C4-2B (cell line): ENCODE results near the gene SLN.

Experiments
- H3K27ac ChIP-seq: fragments of 450-650 bp; 2 replicates; pipeline ENCODE4 v1.5.1; 2017
- ZFX ChIP-seq: fragments of 450-650 bp; IDR thresholded peaks from 2 replicates; pipeline ENCODE4 v1.6.1; 2017
- TF ChIP-seq, protein P1 (sequence below): fragments of 450-650 bp; conservative IDR thresholded peaks from 2 replicates; pipeline ENCODE4 v1.5.1; 2017; ENCODE audit warnings: mild to moderate bottlenecking

The SLN gene

DNA sequence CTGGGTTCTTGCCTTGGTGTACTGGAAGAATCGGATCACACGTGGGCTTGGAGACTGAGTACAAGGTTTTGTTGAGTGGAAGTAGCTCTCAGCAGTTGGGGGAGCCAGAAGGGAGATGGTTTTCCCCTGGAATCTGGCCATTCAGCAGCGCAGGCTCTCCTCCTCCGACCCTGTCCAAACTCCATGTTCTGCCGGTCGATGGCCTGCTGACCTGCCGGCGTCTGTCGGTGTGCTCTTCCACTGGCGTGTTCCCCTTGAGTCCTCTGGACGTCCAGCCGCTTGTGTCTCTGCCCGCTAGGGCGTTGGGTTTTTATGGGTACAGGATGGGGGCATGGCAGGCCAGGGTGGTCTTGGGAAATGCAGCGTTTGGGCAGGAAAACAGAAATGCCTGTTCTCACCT is 38.5 kb upstream of the SLN start:
- H3K27ac ChIP-seq, result no peak overlapping the region
- TF ChIP-seq, protein P1, sequence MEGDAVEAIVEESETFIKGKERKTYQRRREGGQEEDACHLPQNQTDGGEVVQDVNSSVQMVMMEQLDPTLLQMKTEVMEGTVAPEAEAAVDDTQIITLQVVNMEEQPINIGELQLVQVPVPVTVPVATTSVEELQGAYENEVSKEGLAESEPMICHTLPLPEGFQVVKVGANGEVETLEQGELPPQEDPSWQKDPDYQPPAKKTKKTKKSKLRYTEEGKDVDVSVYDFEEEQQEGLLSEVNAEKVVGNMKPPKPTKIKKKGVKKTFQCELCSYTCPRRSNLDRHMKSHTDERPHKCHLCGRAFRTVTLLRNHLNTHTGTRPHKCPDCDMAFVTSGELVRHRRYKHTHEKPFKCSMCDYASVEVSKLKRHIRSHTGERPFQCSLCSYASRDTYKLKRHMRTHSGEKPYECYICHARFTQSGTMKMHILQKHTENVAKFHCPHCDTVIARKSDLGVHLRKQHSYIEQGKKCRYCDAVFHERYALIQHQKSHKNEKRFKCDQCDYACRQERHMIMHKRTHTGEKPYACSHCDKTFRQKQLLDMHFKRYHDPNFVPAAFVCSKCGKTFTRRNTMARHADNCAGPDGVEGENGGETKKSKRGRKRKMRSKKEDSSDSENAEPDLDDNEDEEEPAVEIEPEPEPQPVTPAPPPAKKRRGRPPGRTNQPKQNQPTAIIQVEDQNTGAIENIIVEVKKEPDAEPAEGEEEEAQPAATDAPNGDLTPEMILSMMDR, result no peak
- no peak for TF ChIP-seq ZFX

DNA sequence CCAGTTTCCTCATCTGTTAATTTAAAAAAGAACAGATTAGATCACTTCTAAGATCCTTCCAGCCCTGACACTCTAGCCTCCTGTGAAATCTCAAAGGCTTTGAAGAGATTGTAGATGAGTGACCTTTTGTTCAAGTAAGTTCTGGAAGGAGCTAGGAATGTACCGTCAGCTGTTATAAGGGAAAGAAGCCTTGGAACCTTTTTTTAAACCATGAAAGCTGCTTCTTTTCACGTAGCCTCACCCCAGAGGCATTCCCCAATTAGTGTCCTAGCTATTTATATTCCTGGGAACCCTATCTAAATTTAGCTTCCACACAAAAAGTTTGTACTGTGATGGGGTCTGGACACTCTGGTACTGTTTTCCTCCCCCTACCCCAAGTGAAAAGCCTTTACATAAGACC is 35.8 kb upstream of the SLN start:
- no peak overlapping the region for H3K27ac ChIP-seq
- TF ChIP-seq ZFX, result no peak

DNA sequence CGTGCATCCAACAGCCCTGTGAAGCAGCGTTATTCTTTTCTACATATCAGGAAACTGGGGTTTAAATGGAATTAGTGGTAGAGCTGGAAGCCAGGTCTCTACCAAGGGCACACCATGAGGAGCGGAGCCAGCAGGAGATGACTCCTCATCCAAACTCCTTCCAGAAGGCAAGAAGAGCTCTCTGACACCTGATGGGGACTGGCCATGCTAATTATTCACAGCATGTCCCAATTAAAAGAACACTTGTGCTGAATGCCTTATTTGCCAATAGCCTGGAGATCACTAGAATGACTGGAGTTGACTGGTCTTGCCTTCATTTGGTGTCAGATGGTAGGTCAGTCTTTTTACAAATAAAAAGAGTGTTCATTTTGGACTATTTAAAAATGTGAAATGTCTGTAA is 32.9 kb upstream of the SLN start:
- TF ChIP-seq, protein P1, result no peak
- no peak for TF ChIP-seq ZFX

DNA sequence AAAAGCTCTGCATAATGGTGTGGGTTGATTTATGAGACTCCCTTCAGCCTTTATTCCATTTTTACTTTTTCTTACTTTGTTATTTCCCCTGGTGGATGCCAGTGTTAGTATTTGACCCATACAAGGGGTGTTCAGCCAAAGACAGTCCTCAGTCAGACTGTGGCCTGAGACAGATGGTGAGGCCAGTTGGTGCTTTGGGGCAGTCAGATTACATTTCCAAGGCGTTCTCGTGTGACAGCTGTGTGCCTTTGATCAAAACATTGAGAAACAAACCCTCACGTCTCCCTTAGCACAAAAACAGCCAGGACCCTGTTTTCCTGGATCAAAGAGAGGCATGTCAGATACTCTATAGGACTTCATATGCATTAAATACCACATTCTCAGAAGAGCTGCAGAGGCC is 31.3 kb upstream of the SLN start:
- no peak for TF ChIP-seq ZFX
- TF ChIP-seq, protein P1, result no peak
- no peak overlapping the region for H3K27ac ChIP-seq

More for the DNA sequence above, 32.9 kb upstream of the SLN start:
- no peak overlapping the region for H3K27ac ChIP-seq

DNA sequence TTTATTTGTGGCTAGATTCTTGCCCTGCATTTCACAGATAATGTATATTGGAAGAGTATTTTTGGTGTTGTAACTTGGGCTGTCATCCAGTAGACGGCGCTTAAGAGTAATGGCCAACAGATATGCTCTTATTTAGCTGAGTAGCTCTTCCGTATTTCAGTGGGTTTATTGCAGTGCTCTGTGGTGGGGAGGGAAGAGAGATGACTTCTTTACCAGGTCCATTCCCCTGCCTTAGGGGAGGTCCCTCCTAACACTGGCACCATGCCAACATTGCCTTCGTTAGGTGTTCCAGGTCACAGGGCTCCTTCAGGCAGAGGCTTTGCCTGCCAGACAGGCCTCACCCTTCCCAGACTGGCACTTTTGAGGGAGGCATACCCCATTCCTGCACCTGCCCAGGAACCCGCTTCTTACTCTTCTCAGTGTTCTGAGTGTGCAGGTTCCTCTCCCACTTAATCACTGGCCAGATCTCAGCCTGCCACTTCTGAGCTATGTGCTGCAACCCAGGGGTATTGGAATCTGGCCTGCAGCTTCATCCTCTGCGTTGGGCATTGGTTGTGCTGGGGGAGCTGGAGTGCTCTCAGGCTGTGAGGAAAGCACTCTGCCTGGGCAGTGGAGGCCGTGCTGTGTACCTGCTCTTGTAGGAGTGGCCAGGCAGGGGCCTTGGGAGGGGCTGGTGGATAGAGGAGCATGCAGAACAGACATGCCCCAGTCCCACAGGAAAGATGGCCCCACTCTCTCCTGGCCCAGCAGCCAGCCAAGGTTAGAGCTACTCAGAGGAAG is 29.4 kb upstream of the SLN start:
- no peak overlapping the region for H3K27ac ChIP-seq
- TF ChIP-seq, protein P1, result peak; percentile 94
- TF ChIP-seq ZFX, result no peak

DNA sequence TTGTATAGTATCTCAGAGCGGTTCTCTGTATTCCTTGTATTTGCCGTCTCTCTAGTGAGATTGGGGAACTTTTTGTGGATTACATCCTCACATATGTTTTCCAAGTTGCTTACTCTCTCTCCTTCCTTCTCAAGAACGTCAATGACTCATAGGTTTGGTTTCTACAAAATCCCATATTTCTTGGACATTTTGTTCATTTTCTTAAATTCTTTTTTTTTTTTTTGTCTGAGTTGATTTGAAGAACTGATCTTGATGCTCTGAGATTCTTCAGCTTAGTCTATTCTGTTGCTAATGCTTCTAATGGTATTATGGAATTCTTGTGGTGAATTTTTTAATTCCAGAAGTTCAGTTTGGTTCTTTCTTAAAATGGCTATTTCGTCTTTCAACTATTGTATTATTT is 28.4 kb upstream of the SLN start:
- TF ChIP-seq ZFX, result no peak
- TF ChIP-seq, protein P1, result no peak
- no peak overlapping the region for H3K27ac ChIP-seq

DNA sequence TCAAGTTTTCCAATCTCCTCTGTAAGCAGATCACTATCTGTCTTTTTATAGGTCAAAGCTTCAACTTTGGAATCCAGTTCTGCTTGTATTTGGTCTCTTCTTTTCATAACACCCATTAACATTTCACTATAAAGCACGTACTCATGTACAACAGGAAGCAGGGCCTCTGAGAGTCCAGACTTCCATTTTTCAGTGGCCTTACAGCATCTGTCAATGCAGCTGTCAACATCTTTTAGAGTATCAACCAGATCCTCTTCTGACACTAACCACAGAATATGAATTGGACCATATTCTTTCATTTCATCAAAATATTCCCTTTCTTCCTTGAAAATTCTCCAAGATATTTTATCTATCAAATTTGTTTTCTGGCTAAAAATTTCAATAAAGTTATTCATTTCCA is 24.7 kb upstream of the SLN start:
- H3K27ac ChIP-seq, result no peak overlapping the region
- TF ChIP-seq, protein P1, result no peak
- no peak for TF ChIP-seq ZFX

DNA sequence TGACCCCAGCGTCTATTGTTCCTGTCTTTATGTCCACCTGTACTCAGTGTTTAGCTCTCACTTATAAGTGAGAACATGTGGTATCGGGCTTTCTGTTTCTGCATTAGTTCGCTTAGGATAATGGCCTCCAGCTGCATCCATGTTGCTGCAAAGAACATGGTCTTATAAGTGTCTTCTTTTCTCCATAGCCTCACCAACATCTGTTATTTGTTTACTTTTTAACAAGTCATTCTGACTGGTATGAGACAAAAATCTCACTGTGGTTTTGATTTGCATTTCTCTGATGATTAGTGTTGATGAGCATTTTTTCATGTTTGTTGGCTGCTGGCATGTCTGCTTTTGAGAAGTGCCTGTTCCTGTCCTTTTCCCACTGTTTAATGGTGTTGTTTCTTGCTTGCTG is 21.7 kb upstream of the SLN start:
- no peak for TF ChIP-seq ZFX
- TF ChIP-seq, protein P1, result no peak
- no peak overlapping the region for H3K27ac ChIP-seq
